Activated CD4-positive, alpha-beta T cell treated with anti-CD3 and anti-CD28 coated beads for 48 hours (primary cell): ENCODE measurements around the gene DVL2.
A peak's percentile ranks its signal among the peaks of the same experiment; 100 is the strongest.
"Not testable (repeated sequence)": the region's sequence is repeated elsewhere in the genome, so short reads cannot be mapped to it uniquely, and the experiment has no call there.

Experiments
- DNase-seq: peaks from one replicate; pipeline ENCODE4 v3.0.0-alpha.2; 2020

The DVL2 gene

DNA sequence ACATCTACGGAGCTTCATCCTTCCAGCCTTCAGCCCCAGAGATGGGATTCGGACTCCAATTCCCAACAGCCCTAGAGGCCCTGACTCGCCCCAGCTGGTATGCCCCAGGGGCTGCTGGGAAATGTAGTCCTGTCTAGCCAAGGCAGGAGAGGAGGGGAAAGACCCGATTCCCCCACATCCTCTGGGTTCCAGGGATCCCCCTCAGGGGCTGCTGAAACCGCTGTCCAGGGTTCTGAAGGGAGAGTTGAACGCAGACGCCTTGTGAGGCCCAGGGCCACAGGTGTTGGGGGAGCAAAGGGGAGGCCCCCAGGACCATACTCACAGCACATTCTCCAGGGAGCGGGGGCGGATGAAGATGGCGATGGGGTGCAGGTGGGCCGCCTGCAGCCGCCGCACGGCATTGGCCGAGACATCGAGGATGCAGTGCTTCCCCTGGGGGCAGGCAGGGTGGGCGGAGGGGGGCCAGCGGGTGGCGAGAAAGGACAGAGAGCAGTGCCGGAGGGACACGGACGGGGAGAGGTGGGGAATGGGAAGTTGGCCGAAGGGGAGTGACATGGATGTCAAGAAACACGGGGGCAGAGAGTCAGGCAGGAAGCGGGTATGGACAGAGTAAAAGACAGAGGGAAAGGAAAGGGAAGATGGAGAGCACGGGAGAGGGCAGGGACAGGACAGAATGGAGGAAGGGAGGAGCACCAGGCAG, 42.6 kb downstream of the DVL2 start:
- peak; percentile 49 for DNase-seq

DNA sequence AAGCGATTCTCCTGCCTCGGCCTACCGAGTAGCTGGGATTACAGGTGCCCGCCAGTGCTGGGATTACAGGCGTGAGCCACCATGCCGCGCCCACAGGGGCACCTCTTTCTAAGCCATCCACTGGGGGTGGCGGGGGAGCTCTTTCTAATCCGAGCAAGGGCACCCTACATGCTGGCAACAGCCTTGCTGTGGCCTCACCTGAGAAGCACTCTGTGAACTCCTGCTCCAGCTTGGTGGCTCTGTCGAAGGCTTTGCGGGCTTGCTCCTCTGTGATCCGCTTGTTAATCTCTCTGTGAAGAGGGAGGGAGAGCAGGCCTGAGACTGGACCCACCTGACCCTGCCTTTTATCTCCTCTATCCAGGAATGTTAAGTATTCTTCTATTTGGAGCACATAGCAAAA, 43.2 kb downstream of the DVL2 start:
- DNase-seq, result no peak

DNA sequence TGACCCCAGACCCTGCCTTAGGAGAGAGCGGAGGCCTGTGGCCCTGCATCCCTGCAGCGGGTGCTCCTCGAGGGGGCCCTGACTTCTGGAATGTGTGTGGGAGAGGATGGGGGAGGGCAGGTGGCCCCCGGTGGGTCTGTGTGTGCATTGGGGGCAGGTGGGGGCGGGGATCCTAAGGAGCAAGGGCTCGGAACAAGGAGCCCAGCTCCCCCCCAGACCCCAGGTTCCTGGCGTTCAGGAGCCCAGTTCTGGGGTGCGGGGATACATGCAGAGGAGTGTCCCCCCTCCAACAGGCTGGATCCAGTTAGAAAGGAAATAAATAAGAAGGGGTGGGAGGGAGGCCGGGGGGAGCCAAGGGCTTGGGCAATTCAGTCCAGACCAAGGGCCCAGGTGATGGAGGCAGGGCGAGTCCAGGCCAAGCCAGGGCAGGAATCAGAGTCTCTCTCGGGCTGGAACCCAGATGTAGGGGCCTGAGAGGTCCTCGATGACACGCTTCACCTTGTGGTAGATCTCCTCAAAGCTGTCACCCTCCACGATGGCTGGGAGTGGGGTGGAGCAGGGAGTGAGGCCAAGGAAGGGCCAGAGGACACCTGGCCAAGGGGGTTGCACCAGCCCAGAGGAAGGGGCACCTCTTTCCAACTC, 43.9 kb downstream of the DVL2 start:
- DNase-seq, result no peak

DNA sequence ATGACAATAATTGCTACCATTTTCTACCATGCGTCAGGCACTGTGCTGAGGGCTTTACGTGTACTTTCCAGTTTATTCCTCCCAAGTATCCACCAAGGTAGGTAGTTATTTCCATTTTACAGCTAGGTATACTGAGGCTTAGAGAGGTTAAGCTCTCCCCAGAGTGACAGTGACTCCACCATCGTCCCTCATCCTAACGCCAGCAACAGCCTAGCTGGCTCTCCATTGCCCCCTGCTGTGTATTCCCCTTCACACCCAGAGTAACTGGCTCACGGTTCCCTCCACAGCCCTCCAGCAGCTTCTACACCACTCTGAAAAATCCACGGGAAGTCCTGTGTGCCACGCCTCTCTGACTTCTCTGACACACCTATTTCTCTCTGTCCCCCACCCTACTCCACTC, 48.1 kb downstream of the DVL2 start:
- DNase-seq, result no peak

DNA sequence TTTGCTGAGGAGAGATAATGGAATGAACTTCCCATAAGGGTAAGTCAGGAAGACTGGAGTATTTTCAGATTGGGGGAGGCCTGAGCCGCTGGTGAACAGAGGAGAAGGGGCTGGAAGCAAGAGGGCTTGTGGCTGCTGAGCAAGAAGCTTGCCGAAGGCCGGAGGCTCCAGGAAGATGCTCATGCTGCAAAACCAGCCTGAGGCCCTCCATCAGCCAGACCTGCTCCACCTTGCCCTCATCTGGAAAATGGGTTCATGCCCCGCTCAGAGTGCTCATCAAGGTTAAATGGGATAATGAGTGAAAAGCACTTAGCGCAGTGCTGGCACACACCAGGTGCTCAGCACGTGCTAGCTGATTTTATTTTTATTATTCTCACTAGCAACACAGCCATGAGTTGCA, 49.7 kb downstream of the DVL2 start:
- DNase-seq, result no peak

DNA sequence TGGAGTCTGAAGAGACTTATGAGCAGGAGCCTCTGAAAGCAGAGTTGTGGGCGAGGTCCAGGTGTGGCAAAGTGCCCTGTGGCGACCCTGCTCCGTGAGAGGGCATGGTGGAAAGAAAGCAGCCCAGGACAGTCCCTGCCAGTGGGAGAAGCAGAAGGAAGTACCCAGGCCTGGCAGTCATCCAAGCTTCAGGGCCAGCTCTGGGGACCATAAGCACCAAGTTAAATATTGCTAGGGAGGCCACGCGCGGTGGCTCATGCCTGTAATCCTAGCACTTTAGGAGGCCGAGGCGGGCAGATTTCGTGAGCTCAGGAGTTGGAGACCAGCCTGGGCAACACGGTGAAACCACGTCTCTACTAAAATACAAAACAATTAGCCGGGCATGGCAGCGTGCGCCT, 50.2 kb downstream of the DVL2 start:
- no peak for DNase-seq

DNA sequence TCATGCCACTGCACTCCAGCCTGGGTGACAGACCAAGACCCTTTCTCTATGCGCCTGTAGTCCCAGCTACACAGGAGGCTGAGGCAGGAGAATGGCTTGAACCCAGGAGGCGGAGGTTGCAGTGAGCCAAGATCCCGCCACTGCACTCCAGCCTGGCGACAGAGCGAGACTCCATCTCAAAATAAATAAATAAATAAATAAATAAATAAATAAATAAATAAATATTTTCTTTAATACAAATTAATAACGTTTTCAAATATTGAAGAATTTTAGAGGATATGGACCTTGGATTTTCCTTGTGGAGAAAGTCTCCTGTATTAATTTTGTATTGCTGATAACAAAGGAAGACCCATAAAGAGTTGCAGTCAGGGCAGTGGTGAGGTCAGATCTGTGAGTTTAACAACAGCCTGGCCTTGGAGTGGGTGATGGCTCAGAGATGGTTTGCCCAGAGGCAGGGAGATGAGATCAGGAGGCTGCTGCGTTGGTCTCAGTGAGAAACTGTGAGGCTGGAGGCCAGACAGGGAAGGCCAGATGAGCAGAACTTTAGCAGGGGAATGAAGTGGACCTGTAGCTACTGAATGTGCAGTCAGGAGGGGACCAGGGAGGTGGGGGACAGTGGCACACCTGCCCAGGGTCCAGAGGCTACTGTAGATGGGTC, 50.8 kb downstream of the DVL2 start:
- DNase-seq, result no peak

DNA sequence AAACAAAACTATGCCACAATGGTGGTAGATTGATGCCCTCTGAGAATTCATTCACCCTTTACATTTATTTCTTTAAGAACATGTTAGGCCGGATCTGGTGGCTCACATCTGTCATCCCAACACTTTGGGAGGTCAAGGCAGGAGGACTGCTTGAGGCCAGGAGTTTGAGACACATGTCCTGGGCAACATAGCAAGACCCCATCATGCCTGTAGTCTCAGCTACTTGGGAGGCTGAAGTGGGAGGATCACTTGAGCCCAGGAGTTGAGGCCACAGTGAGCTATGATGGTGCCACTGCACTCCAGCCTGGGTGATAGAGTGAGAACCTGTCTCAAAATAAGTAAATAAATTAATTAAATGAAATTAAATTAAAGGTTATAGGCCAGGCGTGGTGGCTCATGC, 52.2 kb downstream of the DVL2 start:
- not testable (repeated sequence) for DNase-seq

DNA sequence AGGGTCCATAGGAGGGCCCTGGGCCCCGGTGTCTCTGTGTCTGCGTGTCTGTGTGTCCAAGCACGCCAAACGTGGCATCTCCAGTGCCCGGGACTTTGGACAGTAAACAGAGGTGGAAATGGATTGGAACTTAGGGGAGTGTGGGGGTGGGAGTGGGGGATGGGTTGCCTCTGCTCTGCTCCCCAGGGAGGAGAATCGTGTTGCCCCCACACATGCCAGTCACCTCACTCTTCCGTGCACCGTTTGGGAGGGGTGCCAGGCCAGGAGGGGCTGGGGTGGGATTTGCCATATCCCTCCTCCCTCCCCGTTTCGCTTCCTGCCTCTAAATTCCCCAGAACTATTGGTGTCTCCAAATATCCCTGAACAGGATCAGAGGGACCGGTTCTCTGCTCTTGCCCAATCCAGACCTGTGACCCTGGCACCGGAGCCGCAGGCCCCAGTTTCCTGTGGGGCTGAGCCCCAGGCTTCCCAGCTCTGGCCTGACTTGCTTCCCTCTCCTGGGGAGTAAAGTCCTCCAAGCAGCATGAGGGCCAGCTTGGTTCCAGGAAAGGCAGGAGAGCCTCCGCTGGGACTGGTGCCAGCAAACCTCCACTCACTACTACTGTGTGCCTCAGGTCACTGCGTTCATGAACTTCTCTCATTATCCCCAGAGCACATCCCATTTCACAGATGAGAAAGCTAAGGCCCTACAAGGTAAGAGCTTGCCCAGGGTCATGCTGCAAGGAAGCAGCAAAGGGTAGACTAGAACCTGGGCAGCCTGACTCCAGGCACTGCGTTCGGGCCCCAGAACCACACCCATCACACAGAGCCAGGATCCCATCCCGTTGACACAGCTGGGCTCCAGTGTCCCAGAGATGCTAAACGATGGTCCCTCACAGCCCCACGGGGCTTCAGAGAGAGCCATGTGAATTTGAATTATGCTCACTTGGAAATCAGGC, 54.7 kb downstream of the DVL2 start, which contains the start of gene ASGR1:
Gene ASGR1 (minus strand): TSS at position 54 of the 938 bp plus-strand sequence. CDS start 807 bp downstream, outside the sequence.
- DNase-seq, result no peak

DNA sequence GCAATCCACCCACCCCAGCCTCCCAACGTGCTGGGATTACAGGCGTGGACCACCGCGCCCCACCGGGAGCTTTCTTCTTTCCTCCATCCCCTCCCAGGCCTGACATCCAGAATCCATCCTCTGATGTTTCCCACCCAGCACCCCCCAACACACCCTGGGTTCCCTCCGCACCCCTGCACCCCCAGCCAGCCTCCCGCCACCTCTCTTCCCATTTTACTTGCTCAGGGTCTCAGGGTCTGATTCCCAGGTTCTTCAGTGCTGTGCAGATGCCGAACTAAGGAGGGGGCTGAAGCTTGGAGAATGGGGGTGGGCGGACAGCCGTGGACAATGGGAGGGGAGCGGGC, 55.4 kb downstream of the DVL2 start:
- DNase-seq, result no peak

DNA sequence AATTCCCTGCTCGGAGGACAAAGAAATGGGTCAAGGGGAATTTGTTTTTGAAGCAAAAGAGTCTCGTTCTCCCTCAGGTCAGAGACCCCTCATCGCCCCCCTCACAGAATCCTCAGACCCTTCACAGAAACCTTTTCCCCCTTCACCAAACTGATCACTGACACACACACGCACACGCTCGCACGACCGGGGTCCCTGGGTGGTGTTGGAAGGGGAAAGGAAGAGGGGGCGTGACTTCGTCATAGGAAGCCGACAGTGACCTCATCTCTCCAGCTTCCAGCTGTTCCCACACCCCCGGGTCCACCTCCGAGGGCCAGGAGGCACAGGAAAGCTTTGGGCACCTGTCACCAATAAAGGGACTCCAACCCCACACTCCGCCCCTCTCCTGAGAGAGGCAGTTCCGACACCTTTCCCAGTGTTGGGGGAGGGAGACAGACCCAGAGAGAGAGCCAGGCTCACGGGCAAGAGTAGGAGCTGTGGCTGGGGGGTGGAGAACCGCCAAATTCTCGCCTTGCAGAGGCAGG, 56.3 kb downstream of the DVL2 start:
- DNase-seq, result no peak

DNA sequence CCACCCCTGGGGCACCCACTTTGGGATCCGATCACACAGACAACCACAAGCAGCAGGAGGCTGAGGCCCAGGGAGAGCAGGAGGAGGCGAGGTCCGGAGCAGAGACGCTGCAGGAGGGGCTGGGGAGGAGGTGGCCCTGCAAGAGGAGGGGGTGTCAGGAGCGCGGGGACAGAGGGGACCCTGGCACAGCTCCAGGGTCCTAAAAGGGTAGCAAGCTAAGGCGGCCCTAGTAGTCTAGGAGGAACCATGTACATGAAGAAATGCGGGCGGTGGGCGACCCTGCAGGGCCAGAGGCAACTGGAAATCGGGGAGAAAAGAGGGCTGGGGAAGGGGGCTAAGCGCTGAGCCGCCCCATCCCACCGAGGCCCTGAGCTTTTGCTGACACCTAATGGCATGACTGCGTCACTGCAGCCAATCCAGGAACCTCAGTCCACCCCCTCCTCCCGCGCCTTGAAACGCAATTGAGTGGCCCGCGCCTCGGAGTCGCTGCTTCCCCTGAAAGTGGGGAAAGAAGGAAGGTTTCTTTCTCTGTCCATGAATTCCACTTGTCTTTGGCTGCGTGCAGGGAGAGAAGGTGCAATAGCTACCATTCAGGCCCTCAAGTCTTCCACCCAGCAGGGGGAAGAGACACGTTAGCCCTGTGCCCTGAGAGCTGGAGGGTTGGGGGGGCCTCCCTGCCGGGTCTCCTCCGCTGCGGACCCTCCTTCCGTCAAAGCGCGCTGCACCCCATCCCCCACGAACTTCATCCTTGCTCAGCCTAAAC, 56.9 kb downstream of the DVL2 start:
- peak; percentile 76 for DNase-seq

DNA sequence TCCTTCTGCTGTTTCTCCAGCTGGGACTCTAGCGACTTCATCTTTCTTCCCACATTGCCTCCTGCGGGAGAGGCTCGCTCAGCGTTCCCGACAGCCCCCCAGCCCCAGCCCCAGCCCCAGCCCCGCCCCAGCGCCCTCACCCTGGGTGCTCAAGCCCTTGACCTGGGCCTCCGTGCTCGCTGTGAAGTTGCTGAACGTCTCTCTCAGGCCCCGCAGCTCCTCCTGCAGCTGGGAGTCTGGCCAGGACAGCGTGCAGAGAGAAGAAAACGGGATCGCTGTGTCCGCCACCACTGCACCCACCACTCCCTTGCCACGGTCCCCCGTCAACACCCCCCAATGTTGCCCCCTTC, 57.5 kb downstream of the DVL2 start:
- no peak for DNase-seq

DNA sequence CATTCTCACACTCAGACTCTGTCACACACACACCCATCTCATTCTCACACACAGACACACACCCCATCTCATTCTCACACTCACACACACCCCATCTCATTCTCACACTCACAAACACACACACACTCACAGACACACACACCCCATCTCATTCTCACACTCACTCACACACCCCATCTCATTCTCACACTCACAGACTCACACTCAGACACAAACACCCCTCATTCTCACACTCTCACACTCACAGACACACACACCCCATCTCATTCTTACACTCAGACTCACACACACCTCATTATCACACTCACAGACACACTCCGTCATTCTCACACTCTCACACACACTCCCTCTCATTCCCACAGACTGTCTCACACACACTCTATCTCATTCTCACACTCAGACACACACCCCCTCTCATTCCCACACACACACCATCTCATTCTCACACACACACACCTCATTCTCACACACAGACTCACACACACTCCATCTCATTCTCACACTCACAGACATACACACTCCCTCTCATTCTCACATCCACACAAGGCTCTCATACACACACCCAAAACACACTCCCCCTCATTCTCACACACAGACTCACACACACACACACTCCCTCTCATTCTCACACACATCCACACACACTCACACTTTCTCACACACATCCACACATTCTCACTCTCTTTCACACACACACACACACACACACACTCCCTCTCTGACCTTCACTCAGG, 58.0 kb downstream of the DVL2 start:
- DNase-seq, result no peak
